IMR-90 (cell line): ENCODE measurements around the gene JMJD8. TPM values are rescaled to one million over a fixed set of nuclear protein-coding genes. Genes with fewer than 3 reads are reported as not detected.
"Not testable (repeated sequence)": the region's sequence is repeated elsewhere in the genome, so short reads cannot be mapped to it uniquely, and the experiment has no call there.

ENCODE experiments used
- ATAC-seq: fragments of 200-7000 bp; cut with Tn5 transposase; 2 replicates; pipeline ENCODE4 v1.9.1; 2020; ENCODE audit warnings: low read depth, mild to moderate bottlenecking, moderate library complexity
- BruUV-seq: library from RNA; stranded (reverse); fragments of 400-500 nt; replicated peaks from 2 replicates; lab custom pipeline; 2021; lab: Mats Ljungman, UMichigan
- CTCF ChIA-PET: fragments of 300-600 bp; formaldehyde crosslinking; extraction: SDS; loops from one replicate; lab custom pipeline; 2021; ENCODE audit warnings: antibody characterized with exemption; lab: Yijun Ruan, JAX
- POLR2A ChIA-PET: fragments of 300-600 bp; sonication (Branson Sonifier 250); formaldehyde crosslinking; loops from one replicate; lab custom pipeline; 2022; ENCODE audit warnings: antibody characterized with exemption; ENCODE audit not compliant: unreplicated experiment; lab: Charles Lee
- DNase-seq: peaks from one replicate; pipeline ENCODE4 v3.0.0; 2013
- H2AFZ ChIP-seq: replicated peaks from 2 replicates; pipeline ENCODE3; 2013; ENCODE audit warnings: low read length, mild to moderate bottlenecking; ENCODE audit not compliant: poor library complexity
- H2AK5ac ChIP-seq: 2 replicates; pipeline ENCODE4 v1.6.1; 2013; ENCODE audit warnings: low read depth, low read length, inconsistent platforms
- H2AK9ac ChIP-seq: replicated peaks from 2 replicates; pipeline ENCODE3; 2013; ENCODE audit warnings: mild to moderate bottlenecking, low read depth, low read length, moderate library complexity; ENCODE audit not compliant: poor library complexity
- H2BK120ac ChIP-seq: 2 replicates; pipeline ENCODE4 v1.6.1; 2013; ENCODE audit warnings: low read depth, low read length, inconsistent platforms
- H2BK15ac ChIP-seq: 3 replicates; pipeline ENCODE4 v1.6.1; 2013; ENCODE audit warnings: low read depth, low read length, inconsistent platforms
- H2BK20ac ChIP-seq: 2 replicates; pipeline ENCODE4 v1.6.1; 2013; ENCODE audit warnings: low read depth, mild to moderate bottlenecking, inconsistent platforms, low read length, moderate library complexity
- H2BK5ac ChIP-seq: 2 replicates; pipeline ENCODE4 v1.6.1; 2013; ENCODE audit warnings: mild to moderate bottlenecking, low read depth, low read length, inconsistent platforms; ENCODE audit not compliant: poor library complexity, severe bottlenecking
- H3K14ac ChIP-seq: replicated peaks from 2 replicates; pipeline ENCODE4 v1.6.1; 2013; ENCODE audit warnings: low read depth, low read length, inconsistent platforms
- H3K18ac ChIP-seq: 2 replicates; pipeline ENCODE4 v1.6.1; 2013; ENCODE audit warnings: low read depth, low read length, control low read depth
- H3K23ac ChIP-seq: 2 replicates; pipeline ENCODE4 v1.6.1; 2013; ENCODE audit warnings: low read depth, low read length, inconsistent platforms
- H3K27ac ChIP-seq: 2 replicates; pipeline ENCODE4 v1.5.1; 2013; ENCODE audit warnings: mild to moderate bottlenecking, control low read depth, low read length; ENCODE audit not compliant: insufficient read depth
- H3K27me3 ChIP-seq: 2 replicates; pipeline ENCODE4 v1.6.1; 2013; ENCODE audit warnings: low read length; ENCODE audit not compliant: control insufficient read depth, insufficient read depth
- H3K36me3 ChIP-seq: 2 replicates; pipeline ENCODE4 v1.6.1; 2013; ENCODE audit warnings: low read length, mixed read lengths; ENCODE audit not compliant: control insufficient read depth, insufficient read depth
- H3K4ac ChIP-seq: 2 replicates; pipeline ENCODE4 v1.6.1; 2013; ENCODE audit warnings: low read depth, low read length, inconsistent platforms
- H3K4me1 ChIP-seq: 2 replicates; pipeline ENCODE4 v1.6.1; 2013; ENCODE audit warnings: low read length, mixed read lengths; ENCODE audit not compliant: control insufficient read depth, insufficient read depth
- H3K4me2 ChIP-seq: 2 replicates; pipeline ENCODE4 v1.6.1; 2013; ENCODE audit warnings: low read depth, mild to moderate bottlenecking, control low read depth, low read length, moderate library complexity
- H3K4me3 ChIP-seq: 2 replicates; pipeline ENCODE4 v1.5.1; 2013; ENCODE audit warnings: low read depth, mild to moderate bottlenecking, control low read depth, low read length, moderate library complexity; ENCODE audit not compliant: insufficient read depth
- H3K56ac ChIP-seq: 2 replicates; pipeline ENCODE4 v1.6.1; 2013; ENCODE audit warnings: low read length, inconsistent platforms; ENCODE audit not compliant: insufficient read depth; ENCODE audit errors: extremely low read depth
- H3K79me1 ChIP-seq, 2 experiments: 2 replicates each; pipeline ENCODE4 v1.6.1; 2013; ENCODE audit warnings: low read length in 2 of 2, inconsistent platforms in 1 of 2, low read depth in 1 of 2
- H3K9ac ChIP-seq: 2 replicates; pipeline ENCODE4 v1.6.1; 2013; ENCODE audit warnings: low read depth, low read length, control low read depth
- H3K9me1 ChIP-seq: 2 replicates; pipeline ENCODE4 v1.6.1; 2013; ENCODE audit warnings: low read length, inconsistent platforms; ENCODE audit not compliant: insufficient read depth
- H3K9me3 ChIP-seq: 2 replicates; pipeline ENCODE4 v1.6.1; 2013; ENCODE audit warnings: low read length; ENCODE audit not compliant: control insufficient read depth, insufficient read depth
- H4K20me1 ChIP-seq: 2 replicates; pipeline ENCODE4 v1.6.1; 2013; ENCODE audit warnings: low read length, inconsistent platforms; ENCODE audit not compliant: insufficient read depth
- H4K5ac ChIP-seq: 2 replicates; pipeline ENCODE4 v1.6.1; 2013; ENCODE audit warnings: mild to moderate bottlenecking, low read depth, low read length, control low read depth
- H4K8ac ChIP-seq, 2 experiments: 2 replicates each; pipeline ENCODE4 v1.6.1; 2013; ENCODE audit warnings: low read depth in 2 of 2, low read length in 2 of 2, control low read depth in 1 of 2, inconsistent platforms in 1 of 2
- H4K91ac ChIP-seq: 2 replicates; pipeline ENCODE4 v1.6.1; 2013; ENCODE audit warnings: low read depth, low read length, inconsistent platforms; ENCODE audit not compliant: insufficient read depth
- CEBPB ChIP-seq: IDR thresholded peaks from 2 replicates; pipeline ENCODE4 v1.6.1; 2012; ENCODE audit warnings: low read depth, low read length, improper control_type of control experiment
- FOS ChIP-seq: fragments of 150-350 bp; IDR thresholded peaks from 2 replicates; pipeline ENCODE4 v1.6.1; 2016; ENCODE audit warnings: low read depth, low read length
- MAZ ChIP-seq: IDR thresholded peaks from 2 replicates; pipeline ENCODE4 v1.6.1; 2012; ENCODE audit warnings: low read depth, mild to moderate bottlenecking, low read length, improper control_type of control experiment, moderate library complexity, borderline replicate concordance
- RAD21 ChIP-seq: IDR thresholded peaks from 2 replicates; pipeline ENCODE4 v1.6.1; 2012; ENCODE audit warnings: low read length, improper control_type of control experiment
- SMC3 ChIP-seq: fragments of 150-350 bp; IDR thresholded peaks from 2 replicates; pipeline ENCODE4 v1.6.1; 2016; ENCODE audit warnings: low read depth, mild to moderate bottlenecking, antibody characterized with exemption, low read length, moderate library complexity
- WGBS, 2 experiments: methylation state at CpG; one replicate each; pipeline versions ENCODE4 v1.1.5 to v1.1.7; 2013; ENCODE audit warnings: missing lambda C conversion rate in 2 of 2; ENCODE audit not compliant: insufficient read length in 1 of 2; ENCODE audit errors: extremely low coverage in 2 of 2; 5-methylcytosine and 5-hydroxymethylcytosine counted together
- dilution Hi-C: fragments of 300-500 bp; cut with HindIII; formaldehyde crosslinking; loops from one replicate; pipeline ENCODE4 v1.14.3; 2018; ENCODE audit warnings: low sequenced_read_pairs; ENCODE audit not compliant: unreplicated experiment
- in situ Hi-C: fragments of 300-500 bp; cut with MboI; formaldehyde crosslinking; loops from 3 replicates; pipeline ENCODE4 v1.14.3; 2019; ENCODE audit warnings: low sequenced_read_pairs, inconsistent platforms, mixed read lengths
- intact Hi-C: fragments of 100-400 bp; cut with micrococcal nuclease; formaldehyde crosslinking; loops from 2 replicates; pipeline ENCODE4 v1.10.0; 2022
- polyA plus RNA-seq, 3 experiments: library from polyadenylated mRNA; depleted of rRNA; stranded (reverse); fragments of >200 nt; gene quantifications; 2 replicates each; pipeline ENCODE4 v1.2.3, GENCODE V29; 2012; ENCODE audit warnings: low replicate concordance in 1 of 3
- total RNA-seq: library from RNA; depleted of rRNA; stranded (reverse); fragments of >200 nt; gene quantifications from 2 replicates; pipeline ENCODE4 v1.2.3, GENCODE V29; 2012
- TF ChIP-seq, protein P1 (sequence below): conservative IDR thresholded peaks from 2 replicates; pipeline ENCODE4 v1.5.1; 2012; ENCODE audit warnings: mild to moderate bottlenecking, low read depth, low read length, improper control_type of control experiment
- TF ChIP-seq, protein P2 (sequence below): fragments of 150-350 bp; IDR thresholded peaks from 2 replicates; pipeline ENCODE4 v1.6.1; 2017; ENCODE audit warnings: mild to moderate bottlenecking, antibody characterized with exemption, low read length, low read depth

Gene JMJD8
- total and polyA plus RNA-seq, 2 of the 4 experiments (the other 2 are of a cell fraction) = 17.7 to 62.5 TPM

DNA sequence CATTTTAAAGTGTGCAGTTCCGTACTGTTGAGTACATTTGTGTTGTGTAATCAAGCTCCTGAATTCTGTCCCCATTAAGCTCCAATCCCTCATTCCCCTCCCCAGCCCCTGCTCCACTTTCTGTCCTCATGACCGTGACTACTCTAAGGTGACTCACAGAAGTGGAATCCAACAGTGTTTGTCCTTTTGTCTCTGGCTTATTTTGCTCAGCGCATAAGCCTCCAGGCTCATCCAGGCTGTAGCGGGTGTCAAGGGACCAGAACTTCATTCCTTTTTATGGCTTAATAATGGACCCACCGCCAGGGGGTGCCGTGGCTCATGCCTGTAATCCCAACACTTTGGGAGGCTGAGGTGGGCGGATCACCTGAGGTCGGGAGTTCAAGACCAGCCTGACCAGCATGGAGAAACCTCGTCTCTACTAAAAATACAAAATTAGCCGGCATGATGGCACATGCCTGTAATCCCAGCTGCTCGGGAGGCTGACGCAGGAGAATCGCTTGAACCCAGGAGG, 28.7 kb upstream of the JMJD8 start:
- H2BK20ac ChIP-seq, dilution Hi-C loops, H3K27ac ChIP-seq, H2AK9ac ChIP-seq, H2BK5ac ChIP-seq, H3K27me3 ChIP-seq, H3K23ac ChIP-seq, H3K9me1 ChIP-seq, H3K4ac ChIP-seq, H3K4me3 ChIP-seq, H4K8ac ChIP-seq, H4K91ac ChIP-seq, H3K9ac ChIP-seq, H3K4me2 ChIP-seq, H3K36me3 ChIP-seq, H2AK5ac ChIP-seq, H4K5ac ChIP-seq, H3K9me3 ChIP-seq, H2BK15ac ChIP-seq, H3K14ac ChIP-seq, H2BK120ac ChIP-seq, BruUV-seq, H3K56ac ChIP-seq, H3K18ac ChIP-seq, POLR2A ChIA-PET: not testable (repeated sequence)
- peak overlapping the region; percentile 19 for H2AFZ ChIP-seq
- H4K20me1 ChIP-seq = peaks cover 17% of the 10 kb centered on the region
- ATAC-seq (peak; percentile 28), DNase-seq (peak; percentile 96)
- intact Hi-C loops (loop anchor here (2.0 to 5.0 kb wide), 3 partner anchors 76 to 342 kb away; partner anchors contain the start of genes CHTF18, RPUSD1 and SOX8), in situ Hi-C loops (loop anchor here (5.0 to 25.0 kb wide), 2 partner anchors 75 to 350 kb away; partner anchors contain the start of genes CHTF18, RPUSD1 and SSTR5)
- 65% methylated on average over 4 of the region's 13 CpGs; no CpG with 5 or more reads in 1 of the 2 experiments for WGBS, 2 experiments
- peaks cover 0 to 12% of the 10 kb centered on the region in 2 experiments; a peak in 1 of 4 replicates for H3K79me1 ChIP-seq
- TF ChIP-seq, protein P1, sequence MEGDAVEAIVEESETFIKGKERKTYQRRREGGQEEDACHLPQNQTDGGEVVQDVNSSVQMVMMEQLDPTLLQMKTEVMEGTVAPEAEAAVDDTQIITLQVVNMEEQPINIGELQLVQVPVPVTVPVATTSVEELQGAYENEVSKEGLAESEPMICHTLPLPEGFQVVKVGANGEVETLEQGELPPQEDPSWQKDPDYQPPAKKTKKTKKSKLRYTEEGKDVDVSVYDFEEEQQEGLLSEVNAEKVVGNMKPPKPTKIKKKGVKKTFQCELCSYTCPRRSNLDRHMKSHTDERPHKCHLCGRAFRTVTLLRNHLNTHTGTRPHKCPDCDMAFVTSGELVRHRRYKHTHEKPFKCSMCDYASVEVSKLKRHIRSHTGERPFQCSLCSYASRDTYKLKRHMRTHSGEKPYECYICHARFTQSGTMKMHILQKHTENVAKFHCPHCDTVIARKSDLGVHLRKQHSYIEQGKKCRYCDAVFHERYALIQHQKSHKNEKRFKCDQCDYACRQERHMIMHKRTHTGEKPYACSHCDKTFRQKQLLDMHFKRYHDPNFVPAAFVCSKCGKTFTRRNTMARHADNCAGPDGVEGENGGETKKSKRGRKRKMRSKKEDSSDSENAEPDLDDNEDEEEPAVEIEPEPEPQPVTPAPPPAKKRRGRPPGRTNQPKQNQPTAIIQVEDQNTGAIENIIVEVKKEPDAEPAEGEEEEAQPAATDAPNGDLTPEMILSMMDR = peak; percentile 55
- TF ChIP-seq MAZ (peak; percentile 52; the same call in 1 of the 2 replicates), FOS (peak; percentile 71), CEBPB (peak; percentile 87), RAD21 (peak; percentile 33; the same call in 1 of the 2 replicates), SMC3 (peak; percentile 40)
- TF ChIP-seq, protein P2, sequence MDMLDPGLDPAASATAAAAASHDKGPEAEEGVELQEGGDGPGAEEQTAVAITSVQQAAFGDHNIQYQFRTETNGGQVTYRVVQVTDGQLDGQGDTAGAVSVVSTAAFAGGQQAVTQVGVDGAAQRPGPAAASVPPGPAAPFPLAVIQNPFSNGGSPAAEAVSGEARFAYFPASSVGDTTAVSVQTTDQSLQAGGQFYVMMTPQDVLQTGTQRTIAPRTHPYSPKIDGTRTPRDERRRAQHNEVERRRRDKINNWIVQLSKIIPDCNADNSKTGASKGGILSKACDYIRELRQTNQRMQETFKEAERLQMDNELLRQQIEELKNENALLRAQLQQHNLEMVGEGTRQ = peak; percentile 37; the same call in 1 of the 2 replicates
- CTCF ChIA-PET = interaction anchor here (0.8 to 1.3 kb wide), 2 partner anchors 71 to 72 kb away, joined by 3 to 6 read pairs; no protein-coding TSS in a partner anchor
- H3K4me1 ChIP-seq = peaks cover 14% of the 10 kb centered on the region; the same call in 1 of the 2 replicates
